ENCODE measurements around the gene CD46.
A peak's percentile ranks its signal among the peaks of the same experiment; 100 is the strongest.
"Not testable (repeated sequence)": the region's sequence is repeated elsewhere in the genome, so short reads cannot be mapped to it uniquely, and the experiment has no call there.

CD46 gene

GRCh38 chr1:207751790-207752455, at the start of gene CD46:
CD46 (plus strand) TSS chr1:207752054; CDS start chr1:207752213, 159 bp downstream.
- peak; percentile 88 for DNase-seq

GRCh38 chr1:207702317-207702716, 49.5 kb upstream of the CD46 start:
- no peak for DNase-seq

DNA sequence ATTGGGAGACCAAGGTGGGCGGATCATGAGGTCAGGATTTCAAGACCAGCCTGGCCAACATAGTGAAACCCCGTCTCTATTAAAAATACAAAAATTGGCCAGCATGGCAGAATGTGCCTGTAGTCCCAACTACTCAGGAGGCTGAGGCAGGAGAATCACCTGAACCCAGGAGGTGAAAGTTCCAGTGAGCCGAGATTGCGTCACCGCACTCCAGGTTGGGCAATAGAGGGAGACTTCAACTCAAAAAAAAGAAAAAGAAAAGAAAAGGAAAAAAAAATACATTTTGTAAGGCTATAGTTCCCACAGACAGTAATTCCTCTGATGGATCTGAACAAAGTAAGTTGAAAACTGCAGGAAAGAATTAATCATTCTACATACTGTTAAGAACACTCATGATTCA, 48.1 kb upstream of the CD46 start:
- DNase-seq: no peak

DNA sequence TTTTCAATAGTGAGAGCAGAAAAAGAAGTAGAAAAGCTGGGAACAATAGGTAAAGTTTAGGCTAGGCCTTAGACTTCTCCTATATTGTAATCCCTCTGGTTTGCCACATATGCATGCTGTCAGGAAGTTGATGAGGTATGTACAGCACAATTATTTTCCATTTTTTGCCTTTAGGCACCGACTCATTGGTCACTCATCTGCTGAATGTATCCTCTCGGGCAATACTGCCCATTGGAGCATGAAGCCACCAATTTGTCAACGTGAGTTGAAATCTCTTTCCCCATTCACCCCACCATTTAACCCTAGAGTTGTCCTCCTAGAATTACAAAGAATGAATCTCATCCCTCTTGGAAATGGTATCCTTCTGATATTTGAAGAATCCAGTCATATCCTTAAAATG, 43.9 kb upstream of the CD46 start:
- DNase-seq: not testable (repeated sequence)

- DNase-seq: no peak
Measured at GRCh38 chr1:207711285-207711684, 40.6 kb upstream of the CD46 start.

GRCh38 chr1:207712701-207713100, 39.2 kb upstream of the CD46 start:
- not testable (repeated sequence) for DNase-seq

GRCh38 chr1:207713529-207713928, 38.3 kb upstream of the CD46 start:
- no peak for DNase-seq

- no peak for DNase-seq
Measured at GRCh38 chr1:207719234-207719633, 32.6 kb upstream of the CD46 start.

GRCh38 chr1:207728200-207728858, 23.5 kb upstream of the CD46 start:
- not testable (repeated sequence) for DNase-seq

GRCh38 chr1:207737503-207738157, 14.2 kb upstream of the CD46 start:
- not testable (repeated sequence) for DNase-seq

- DNase-seq: not testable (repeated sequence)
Measured at GRCh38 chr1:207738158-207738659, 13.6 kb upstream of the CD46 start.

GRCh38 chr1:207740207-207740606, 11.6 kb upstream of the CD46 start:
- no peak for DNase-seq

DNA sequence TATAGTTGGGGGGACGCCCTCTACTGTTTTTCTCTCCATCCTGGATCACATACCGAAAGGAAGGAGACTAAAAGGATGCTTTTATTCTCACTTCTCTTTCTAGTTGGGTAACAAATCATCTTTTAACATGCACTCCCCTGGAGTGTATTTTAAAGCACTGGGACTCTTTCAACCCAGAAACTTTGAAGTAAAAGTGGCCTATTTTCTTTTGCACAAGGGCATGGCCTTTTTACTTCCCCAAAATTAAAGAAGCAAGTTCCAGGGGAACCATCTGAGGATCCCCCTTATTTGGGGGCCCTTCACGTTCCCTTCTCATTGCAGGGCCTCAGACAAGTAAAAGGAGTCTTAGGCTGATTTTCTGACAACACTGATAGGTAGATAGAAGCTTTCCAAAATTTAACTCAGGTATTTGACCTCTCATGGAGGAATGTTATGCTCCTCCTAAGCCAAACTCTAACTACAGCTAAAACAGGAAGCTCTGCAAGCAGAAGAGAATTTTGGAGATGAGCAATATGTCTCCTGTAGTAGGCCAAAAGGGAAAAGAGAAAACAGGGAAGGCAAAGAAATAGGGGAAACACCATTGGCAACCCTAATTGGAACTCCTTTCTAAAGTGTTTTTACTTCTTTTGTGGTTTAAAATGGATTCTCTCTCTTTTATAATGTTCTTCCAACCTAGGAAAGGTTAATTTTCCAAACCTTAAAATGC, 8.9 kb upstream of the CD46 start:
- no peak for DNase-seq

GRCh38 chr1:207744000-207744534, 7.8 kb upstream of the CD46 start:
- DNase-seq: no peak

GRCh38 chr1:207745285-207745684, 6.6 kb upstream of the CD46 start:
- DNase-seq: no peak

- no peak for DNase-seq
Measured at GRCh38 chr1:207745839-207746767, 5.8 kb upstream of the CD46 start.

GRCh38 chr1:207747627-207748492, 4.0 kb upstream of the CD46 start:
- no peak for DNase-seq

GRCh38 chr1:207748737-207749528, 2.9 kb upstream of the CD46 start:
- no peak for DNase-seq

- no peak for DNase-seq
Measured at GRCh38 chr1:207750631-207751305, 1.1 kb upstream of the CD46 start.

All from NCI-H2171 (cell line).